Activated CD4-positive, alpha-beta T cell treated with anti-CD3 and anti-CD28 coated beads, Interleukin-2, Interleukin-6, amounts not matched to agents 100 ng/mL and 50 ng/mL, durations not matched to agents 16 hours and 8 hours (primary cell): ENCODE data around the gene USP37.
A peak's percentile ranks its signal among the peaks of the same experiment; 100 is the strongest.
"Not testable (repeated sequence)": the region's sequence is repeated elsewhere in the genome, so short reads cannot be mapped to it uniquely, and the experiment has no call there.

Source experiments
- DNase-seq: peaks from one replicate; pipeline ENCODE4 v3.0.0-alpha.2; 2020

USP37 gene

GRCh38 chr2:218568190-218569037 lies at the start of gene USP37, which contains the start of gene CNOT9:
USP37 (minus strand) TSS chr2:218568351; CDS start chr2:218558653, 9,698 bp downstream.
CNOT9 (plus strand) TSS chr2:218568839; CDS start chr2:218568955, 116 bp downstream.
- peak; percentile 100 for DNase-seq

GRCh38 chr2:218615868-218616315 lies 47.7 kb upstream of the USP37 start:
- DNase-seq: no peak

DNA sequence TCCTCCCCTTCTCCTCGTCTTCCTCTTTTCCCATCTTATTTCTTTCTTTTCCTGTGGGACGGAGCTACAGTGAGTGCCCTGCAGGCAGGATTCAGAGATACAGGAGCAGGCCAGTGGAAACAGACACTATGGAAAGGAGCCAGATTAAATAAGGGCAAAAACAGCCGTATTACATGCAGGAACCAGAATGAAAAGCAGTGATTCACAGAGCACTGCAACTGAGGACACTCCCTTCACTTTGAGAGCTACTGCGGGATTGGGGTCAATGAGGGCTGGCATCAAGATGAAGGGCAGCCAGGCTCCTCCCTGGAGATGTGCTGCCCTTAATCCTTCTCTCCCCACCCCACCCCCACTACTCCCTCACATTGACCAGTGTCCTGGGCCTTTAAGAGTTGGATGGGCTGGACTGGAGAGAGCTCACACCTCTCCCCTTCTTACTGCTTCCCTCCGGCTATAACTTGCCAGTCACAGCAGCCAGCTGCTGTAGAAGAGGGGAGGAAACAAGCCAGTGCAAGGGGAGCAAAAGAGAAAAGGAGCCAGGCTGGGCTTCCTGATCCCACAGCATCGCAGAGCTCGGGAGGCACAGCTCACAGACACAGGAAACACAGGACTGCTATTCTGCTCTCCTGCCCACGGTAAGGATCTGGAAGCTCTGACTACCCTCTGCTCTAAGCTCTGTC lies 39.4 kb upstream of the USP37 start, which contains the start of gene PLCD4:
Gene PLCD4 (plus strand): TSS at position 464 of the 680 bp plus-strand sequence. CDS start 7,841 bp downstream, outside the sequence.
- DNase-seq: no peak

DNA sequence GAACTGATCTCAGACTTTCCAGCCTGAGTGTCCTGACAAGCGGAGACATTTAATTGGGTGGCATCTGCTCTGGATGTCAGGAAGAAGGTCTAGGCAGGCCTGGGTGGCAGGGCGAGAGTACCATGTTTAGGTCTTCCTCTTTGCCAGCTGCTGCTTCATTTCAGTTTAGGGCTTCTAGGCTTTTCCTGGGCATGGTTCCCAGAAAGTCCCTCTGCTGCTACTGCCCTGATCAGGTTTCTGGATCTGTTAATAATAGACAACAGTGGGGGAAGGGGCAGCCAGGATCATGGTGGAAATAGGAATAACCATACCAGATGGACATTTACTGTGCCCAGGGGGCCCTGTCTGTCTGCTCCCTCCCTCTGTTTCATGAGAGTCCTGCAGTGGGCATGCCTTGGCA lies 37.3 kb upstream of the USP37 start:
- DNase-seq: no peak

DNA sequence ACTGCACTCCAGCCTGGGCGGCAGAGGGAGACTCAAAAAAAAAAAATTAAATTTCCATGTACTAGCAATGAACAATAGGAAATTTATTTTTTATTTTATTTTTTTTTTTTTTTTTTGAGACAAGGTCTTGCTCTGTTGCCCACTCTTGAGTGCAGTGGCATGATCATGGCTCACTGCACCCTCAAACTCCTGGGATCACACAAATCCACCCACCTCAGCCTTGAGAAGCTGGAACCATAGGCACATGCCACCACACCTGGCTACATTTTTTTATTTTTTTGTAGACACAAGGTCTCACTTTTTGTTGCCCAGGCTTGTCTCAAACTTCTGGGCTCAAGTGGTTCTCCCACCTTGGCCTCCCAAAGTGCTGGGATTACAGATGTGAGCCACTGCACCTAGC lies 17.4 kb upstream of the USP37 start:
- DNase-seq: no peak

DNA sequence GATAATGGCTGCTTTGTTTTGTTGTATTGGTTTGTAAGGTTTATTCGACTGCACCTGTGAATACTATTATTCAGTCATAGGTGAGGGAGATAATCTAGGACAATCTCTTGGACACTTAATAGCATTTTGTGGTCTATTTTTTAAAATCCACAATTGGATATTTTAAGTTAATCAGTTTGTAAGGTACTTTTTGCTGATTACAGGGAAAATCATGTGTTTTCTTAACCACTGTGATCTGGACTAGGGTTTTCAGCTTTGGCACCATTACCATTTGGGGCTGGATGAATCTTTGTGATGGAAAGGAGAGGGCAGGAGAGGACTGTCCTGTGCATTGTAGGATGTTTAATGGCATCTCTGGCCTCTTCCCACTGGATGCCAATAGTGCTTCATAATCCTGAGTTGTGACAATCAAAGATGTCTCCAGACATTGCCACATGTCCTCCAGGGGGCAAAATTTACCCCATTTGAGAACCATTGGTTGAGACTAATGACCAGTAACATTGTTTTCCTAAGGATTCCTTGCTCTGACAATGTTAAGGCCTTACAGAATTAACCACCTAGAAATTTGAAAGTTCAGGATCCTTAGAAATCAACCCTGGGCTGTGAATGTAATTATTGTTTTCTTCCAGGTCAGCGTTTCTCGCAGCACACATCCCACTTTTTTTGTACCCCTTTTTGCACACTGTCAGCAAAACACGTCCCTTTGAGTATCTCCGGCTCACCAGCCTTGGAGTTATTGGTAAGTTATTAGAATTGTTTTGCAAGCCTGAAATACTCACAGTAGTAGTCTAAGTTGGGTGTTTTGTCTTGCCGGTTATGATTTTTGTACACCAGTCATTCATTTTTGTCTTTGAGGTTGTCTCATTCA lies 16.1 kb upstream of the USP37 start:
- no peak for DNase-seq

DNA sequence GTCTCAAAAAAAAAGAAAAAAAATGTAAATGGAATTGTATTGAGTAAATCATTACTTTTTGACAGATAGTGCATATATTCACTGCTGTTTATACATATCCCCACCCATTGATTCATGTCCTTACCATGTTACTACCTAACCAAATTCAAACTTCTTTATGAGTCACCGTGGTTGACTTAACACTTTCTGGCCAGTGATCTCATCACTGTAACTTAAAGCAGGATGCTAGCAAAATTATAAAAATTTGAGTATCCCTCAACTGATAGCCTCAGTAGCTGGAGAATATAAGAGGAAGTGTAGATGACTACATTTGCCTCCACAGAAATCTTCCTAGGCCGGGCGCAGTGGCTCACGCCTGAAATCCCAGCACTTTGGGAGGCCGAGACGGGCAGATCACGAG lies 13.9 kb upstream of the USP37 start:
- peak; percentile 73 for DNase-seq

DNA sequence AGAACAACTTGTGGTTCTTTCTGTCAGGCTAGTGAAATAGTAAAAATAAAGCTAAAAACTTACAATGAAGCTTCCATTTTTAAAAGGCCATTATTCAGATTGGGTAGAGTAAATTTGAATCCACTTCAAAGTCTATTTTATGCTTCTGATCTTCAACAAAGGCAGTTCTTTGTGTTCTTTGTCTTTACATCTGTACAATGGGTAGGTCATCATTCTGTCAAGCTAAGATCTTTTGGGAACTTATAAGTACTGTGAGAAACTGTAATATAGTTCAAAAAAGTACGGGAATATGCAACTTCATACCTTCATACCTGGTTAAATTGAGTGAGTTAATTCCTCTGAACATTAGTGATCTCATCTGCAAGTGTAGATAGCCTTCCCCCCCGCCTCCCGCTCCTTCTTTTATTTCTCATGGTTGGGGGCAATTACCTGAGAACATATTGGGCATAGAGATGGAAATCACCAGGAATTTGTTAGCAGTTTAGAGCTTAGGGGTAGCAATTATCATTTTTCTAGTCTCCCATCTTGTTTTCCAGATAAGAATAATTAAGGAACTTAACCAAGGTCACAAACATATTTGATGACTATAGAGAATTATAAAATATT lies 10.2 kb upstream of the USP37 start:
- no peak for DNase-seq

GRCh38 chr2:218577482-218578220 lies 9.5 kb upstream of the USP37 start:
- DNase-seq: no peak

DNA sequence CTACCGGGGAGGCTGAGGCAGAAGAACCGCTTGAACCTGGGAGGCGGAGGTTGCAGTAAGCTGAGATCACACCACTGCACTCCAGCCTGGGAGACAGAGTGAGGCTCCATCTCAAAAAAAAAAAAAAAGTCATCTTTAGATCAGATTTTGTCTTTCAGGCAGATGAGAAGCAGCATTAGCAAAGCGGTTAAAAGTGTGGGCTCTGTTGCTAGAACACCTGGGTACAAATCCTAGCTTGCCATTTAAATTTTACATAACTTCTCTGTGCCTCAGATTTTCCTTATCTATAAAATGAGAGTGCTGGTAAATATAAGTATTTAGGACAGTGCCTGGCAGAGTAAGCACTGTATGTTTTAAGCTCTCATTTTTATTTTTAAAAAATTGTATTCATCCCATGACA lies 8.7 kb upstream of the USP37 start:
- no peak for DNase-seq

- peak; percentile 19 for DNase-seq
Observed at GRCh38 chr2:218570850-218571249, 2.7 kb upstream of the USP37 start.

- DNase-seq: peak; percentile 32
Observed at GRCh38 chr2:218569661-218570500, 1.7 kb upstream of the USP37 start.

- DNase-seq: peak; percentile 68
Observed at GRCh38 chr2:218569038-218569431, 884 bp upstream of the USP37 start.

DNA sequence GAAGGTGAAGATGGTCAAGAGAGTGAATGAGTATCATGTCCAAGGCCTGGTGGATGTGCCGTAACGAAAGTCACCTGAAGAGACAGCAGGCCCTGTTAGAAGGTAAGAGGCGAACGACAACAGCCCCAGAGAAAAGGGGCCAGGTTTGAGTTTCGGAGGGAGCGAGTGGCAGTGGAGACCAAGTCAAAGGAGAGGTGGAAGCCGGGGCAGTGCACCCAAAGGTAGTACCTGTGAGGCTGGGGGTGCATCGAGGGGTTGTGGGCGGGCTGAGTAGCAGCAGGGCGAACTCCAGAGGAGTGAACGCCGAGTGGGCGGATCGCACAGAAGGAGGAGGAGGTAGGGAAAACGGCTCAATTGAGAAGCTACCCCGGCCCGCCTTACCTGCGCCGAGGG lies 358 bp downstream of the USP37 start:
- DNase-seq: no peak

GRCh38 chr2:218566296-218566695 lies 1.9 kb downstream of the USP37 start:
- no peak for DNase-seq

GRCh38 chr2:218564056-218564455 lies 4.1 kb downstream of the USP37 start:
- no peak for DNase-seq

GRCh38 chr2:218558986-218559385 lies 9.2 kb downstream of the USP37 start:
- no peak for DNase-seq

- no peak for DNase-seq
Observed at GRCh38 chr2:218557941-218558340, 10.2 kb downstream of the USP37 start.

- DNase-seq: no peak
Observed at GRCh38 chr2:218555527-218555926, 12.6 kb downstream of the USP37 start.

GRCh38 chr2:218554225-218554624 lies 13.9 kb downstream of the USP37 start:
- DNase-seq: not testable (repeated sequence)

- no peak for DNase-seq
Observed at GRCh38 chr2:218547978-218548377, 20.2 kb downstream of the USP37 start.
